GDM1 (cell line): ENCODE data around the gene NLRC4.
"Not testable (repeated sequence)": the region's sequence is repeated elsewhere in the genome, so short reads cannot be mapped to it uniquely, and the experiment has no call there.

Experiments
- DNase-seq: peaks from one replicate; lab custom pipeline; 2025; lab: John Stamatoyannopoulos, UW

NLRC4 gene

DNA sequence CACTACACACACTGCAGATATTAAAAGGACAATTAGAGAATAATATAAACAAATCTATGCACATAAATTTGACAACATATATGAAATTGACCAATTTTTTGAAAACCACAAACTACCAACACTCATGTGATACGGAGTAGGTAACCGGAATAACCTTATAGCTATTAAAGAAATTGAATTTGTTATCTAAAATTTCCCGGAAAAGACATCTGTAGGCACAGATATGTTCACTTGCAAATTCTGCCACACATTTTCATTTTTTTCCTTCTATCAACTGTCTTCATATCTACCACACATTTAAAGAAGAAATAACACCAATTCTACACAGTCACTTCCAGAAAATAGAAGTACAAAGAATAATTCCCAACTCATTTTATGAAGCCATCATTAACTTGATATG lies 22.4 kb downstream of the NLRC4 start:
- DNase-seq, result no peak

GRCh38 chr2:32237996-32238395 lies 26.7 kb downstream of the NLRC4 start:
- DNase-seq, result no peak

DNA sequence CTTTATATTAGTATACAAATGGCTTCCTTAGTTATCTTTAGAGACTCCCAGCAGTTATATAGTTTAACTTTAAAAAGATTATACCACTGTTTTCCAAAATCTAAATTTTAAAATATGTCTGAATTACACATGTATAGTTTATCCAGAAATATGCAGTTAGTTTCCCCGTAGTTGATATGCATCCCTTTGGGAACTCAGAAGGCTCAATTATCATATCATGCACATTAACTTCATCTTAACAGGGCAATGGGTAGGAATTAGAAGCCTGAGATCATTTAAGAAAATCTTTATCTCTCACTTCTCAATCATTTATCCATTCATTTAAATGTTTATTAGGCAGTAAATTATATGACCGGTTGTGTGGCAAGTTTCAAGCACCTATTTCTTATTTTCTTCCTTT lies 27.2 kb downstream of the NLRC4 start:
- no peak for DNase-seq

DNA sequence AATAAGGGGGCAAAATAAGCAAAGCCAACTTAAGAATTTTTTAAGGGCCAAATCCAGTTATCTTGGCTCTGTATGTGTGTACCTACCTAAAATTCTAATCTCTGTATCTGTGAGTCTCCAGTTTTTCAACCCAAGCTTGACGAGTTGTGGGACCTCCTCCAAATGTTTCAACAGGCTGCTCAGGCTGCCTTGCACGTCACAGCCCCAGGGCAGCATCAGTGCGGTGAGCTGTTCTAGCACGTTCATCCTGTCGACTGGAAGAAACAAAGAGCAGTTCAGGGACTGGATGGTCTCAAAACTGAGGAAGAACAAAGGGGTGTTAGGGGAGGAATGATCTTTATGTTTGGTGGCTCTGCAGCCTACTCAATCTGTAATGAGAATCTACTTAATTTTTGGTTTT lies 29.4 kb downstream of the NLRC4 start:
- DNase-seq, result no peak

DNA sequence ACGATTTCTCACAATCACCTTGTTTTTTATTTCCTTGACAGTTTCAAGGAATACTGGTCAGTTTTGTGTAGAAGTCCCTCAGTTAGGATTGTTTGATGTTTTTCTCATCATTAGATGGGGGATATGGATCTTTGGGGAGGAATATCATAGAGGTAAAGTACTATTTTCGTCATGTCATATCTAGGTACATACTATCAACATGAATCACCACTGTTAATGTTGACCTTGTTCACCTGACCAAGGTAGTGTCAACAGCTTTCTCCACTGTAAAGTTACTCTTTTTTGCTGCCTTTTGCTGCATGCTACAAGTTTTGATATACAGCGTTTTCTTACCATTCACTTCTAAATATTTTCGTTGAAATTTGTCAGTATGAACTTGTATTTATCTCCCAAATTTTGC lies 32.7 kb downstream of the NLRC4 start:
- no peak for DNase-seq

DNA sequence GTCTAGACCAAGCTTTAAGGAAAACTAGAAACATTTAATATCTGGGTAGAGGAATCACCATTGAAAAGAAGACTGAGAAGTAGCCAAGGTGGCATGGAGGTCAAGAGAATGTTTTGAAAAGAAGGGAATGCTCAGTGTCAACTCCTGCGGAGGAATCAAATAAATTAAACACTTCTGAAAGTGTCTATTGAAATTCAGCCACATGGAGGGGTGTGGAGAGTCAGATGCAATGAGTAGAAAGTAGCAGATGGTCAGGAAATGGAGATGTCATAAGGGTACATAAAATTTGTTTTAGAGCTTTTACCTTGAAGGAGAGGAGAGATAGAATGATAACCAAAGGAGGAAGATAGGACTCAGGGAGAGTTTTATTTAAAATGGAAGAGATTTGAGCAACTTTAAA lies 35.1 kb downstream of the NLRC4 start:
- DNase-seq, result no peak

DNA sequence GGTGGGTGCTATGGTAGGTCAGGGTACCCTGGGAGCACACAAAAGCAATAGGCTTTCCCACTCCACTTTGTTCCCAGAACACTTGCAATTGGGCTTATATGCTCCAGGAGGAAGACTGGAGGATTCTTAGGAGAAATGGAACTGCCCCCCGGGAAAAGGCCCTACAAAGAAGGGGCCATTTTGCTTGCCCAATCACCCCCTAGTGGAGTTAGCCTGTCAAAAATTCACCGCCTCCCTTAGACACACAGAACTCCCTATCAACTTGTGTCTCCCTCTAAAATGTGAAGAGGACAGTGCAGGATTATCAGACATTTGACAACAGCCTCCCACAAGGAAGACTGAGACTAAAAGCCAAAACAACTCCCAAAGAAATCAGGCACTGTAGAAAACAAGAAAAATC lies 36.5 kb downstream of the NLRC4 start:
- no peak for DNase-seq

- no peak for DNase-seq
Measured at GRCh38 chr2:32227492-32227891, 37.2 kb downstream of the NLRC4 start.

- no peak for DNase-seq
Measured at GRCh38 chr2:32222966-32223365, 41.7 kb downstream of the NLRC4 start.

DNA sequence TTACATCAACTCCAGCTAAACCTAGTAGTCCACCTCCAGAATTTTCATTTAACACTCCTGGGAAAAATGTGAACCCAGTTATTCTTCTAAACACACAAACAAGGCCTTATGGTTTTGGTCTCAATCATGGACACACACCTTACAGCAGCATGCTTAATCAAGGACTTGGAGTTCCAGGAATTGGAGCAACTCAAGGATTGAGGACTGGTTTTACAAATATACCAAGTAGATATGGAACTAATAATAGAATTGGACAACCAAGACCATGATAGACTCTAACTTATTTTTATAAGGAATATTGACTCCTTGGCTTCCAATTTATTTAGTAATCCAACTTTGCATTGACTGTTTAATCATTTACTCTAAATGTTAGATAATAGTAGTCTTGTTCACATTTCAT lies 44.2 kb downstream of the NLRC4 start:
- no peak for DNase-seq

DNA sequence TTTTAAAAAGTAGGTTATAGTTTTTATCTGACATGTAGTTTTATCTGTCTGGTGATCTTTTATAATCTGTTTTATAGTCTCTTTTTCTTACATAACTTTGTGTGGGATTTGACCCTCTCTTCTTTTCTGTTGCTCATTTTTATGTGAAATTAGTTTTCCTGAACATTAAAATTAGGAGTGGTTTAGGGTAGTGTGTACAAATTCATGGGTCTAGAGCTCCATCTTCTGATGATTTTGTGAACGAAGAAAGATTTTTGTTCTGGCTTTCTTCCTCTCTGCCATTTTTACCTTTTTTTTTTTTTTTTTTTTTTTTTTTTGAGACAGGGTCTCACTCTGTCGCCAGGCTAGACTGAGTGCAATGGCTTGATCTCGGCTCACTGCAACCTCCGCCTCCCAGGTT lies 52.4 kb downstream of the NLRC4 start:
- no peak for DNase-seq

- no peak for DNase-seq
Measured at GRCh38 chr2:32210767-32211408, 53.8 kb downstream of the NLRC4 start.

GRCh38 chr2:32203428-32203827 lies 61.3 kb downstream of the NLRC4 start:
- not testable (repeated sequence) for DNase-seq

DNA sequence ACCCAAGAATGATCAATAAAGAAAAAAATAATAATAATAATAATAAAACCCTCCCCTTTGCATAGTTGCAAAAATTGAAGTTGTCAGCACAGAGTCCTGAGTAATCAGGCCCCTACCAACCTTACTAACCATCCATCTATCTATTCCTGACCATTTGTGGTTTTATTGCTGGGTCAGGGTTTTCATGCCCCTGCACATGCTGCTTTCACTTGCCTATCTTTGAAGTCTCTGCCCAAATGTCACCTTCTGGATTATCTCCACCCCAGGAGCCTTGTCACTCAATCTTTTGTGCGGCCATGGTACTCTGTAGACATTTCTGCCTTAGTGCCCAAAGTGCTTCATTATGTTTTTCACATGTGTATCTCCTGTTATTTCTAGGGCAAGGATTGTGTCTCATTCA lies 63.9 kb downstream of the NLRC4 start:
- no peak for DNase-seq

GRCh38 chr2:32192418-32192817 lies 72.3 kb downstream of the NLRC4 start:
- no peak for DNase-seq

DNA sequence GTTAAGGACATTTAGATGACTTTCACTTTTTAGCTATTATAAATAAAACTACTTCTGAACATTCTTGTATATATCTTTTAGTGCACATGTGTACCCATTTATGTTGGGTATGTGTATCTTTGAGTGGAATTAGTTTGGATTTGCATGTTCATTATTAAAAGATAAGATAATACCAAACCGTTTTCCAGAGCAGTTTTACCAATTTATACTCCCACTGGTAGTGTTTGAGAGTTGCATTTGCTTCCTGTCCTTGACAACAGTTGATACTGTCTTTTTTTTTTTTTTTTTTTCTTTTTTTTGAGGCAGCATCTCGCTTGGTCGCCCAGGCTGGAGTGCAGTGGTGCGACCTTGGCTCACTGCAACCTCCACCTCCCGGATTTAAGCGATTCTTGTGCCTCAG lies 75.7 kb downstream of the NLRC4 start:
- DNase-seq, result no peak

- DNase-seq, result no peak
Measured at GRCh38 chr2:32182667-32183066, 82.0 kb downstream of the NLRC4 start.
